GM23338 (cell line): ENCODE results near the gene MAPK7.

Experiments
- CREB1 ChIP-seq: fragments of 250-450 bp; sonication (Bioruptor Pico); IDR thresholded peaks from 2 replicates; pipeline ENCODE4 v1.5.0; 2020; ENCODE audit warnings: low read depth, mild to moderate bottlenecking, moderate library complexity
- CTCF ChIP-seq, 2 experiments: fragments of 200-600 bp in 1 of 2; sonication (generic) in 1 of 2; conservative IDR thresholded peaks; 2 replicates each; pipeline versions ENCODE4 v1.5.1 to v1.6.1; 2016 to 2017; ENCODE audit warnings: antibody characterized with exemption in 2 of 2, low read depth in 2 of 2, mild to moderate bottlenecking in 2 of 2, moderate library complexity in 1 of 2
- ETS1 ChIP-seq: IDR thresholded peaks from 2 replicates; pipeline ENCODE4 v1.6.1; 2016; ENCODE audit warnings: antibody characterized with exemption
- EZH2 ChIP-seq: fragments of 200-600 bp; sonication (generic); IDR thresholded peaks from one replicate; pipeline ENCODE4 v1.8.0; 2017; ENCODE audit warnings: antibody characterized with exemption, mild to moderate bottlenecking, low read depth; ENCODE audit not compliant: unreplicated experiment
- EZH2phosphoT487 ChIP-seq: fragments of 200-600 bp; sonication (generic); IDR thresholded peaks from one replicate; pipeline ENCODE4 v1.8.1; 2018; ENCODE audit warnings: antibody characterized with exemption; ENCODE audit not compliant: unreplicated experiment
- POLR2AphosphoS5 ChIP-seq: IDR thresholded peaks from 2 replicates; pipeline ENCODE4 v1.6.1; 2016; ENCODE audit warnings: antibody characterized with exemption, low read depth
- REST ChIP-seq: IDR thresholded peaks from one replicate; pipeline ENCODE4 v1.6.1; 2018; ENCODE audit warnings: antibody characterized with exemption; ENCODE audit not compliant: unreplicated experiment

- TF ChIP-seq CTCF (conservative IDR thresholded peaks at IDR 0.05; ENCODE audit: low read depth in 2 of 2) (no peak), EZH2 (no peak), REST (no peak), EZH2phosphoT487 (no peak), ETS1 (no peak), CREB1 (no peak), POLR2AphosphoS5 (no peak)
These were observed 6.3 kb upstream of the MAPK7 start for GRCh38 chr17:19372011-19372370.
